Activated CD4-positive, CD25-positive, alpha-beta regulatory T cell treated with anti-CD3 and anti-CD28 coated beads, Interleukin-2, amount 50 U/mL, for 24 hours (primary cell): Measurements from ENCODE around the gene AGAP2.
A peak's percentile ranks its signal among the peaks of the same experiment; 100 is the strongest.
"Not testable (repeated sequence)": the region's sequence is repeated elsewhere in the genome, so short reads cannot be mapped to it uniquely, and the experiment has no call there.

Source experiments
- ATAC-seq, 2 donors: fragments of 150-1000 bp; cut with Tn5 transposase; one replicate each; pipeline ENCODE4 v1.10.0; 2021; ENCODE audit warnings: mild to moderate bottlenecking in 1 of 2, moderate library complexity in 1 of 2

The AGAP2 gene

DNA sequence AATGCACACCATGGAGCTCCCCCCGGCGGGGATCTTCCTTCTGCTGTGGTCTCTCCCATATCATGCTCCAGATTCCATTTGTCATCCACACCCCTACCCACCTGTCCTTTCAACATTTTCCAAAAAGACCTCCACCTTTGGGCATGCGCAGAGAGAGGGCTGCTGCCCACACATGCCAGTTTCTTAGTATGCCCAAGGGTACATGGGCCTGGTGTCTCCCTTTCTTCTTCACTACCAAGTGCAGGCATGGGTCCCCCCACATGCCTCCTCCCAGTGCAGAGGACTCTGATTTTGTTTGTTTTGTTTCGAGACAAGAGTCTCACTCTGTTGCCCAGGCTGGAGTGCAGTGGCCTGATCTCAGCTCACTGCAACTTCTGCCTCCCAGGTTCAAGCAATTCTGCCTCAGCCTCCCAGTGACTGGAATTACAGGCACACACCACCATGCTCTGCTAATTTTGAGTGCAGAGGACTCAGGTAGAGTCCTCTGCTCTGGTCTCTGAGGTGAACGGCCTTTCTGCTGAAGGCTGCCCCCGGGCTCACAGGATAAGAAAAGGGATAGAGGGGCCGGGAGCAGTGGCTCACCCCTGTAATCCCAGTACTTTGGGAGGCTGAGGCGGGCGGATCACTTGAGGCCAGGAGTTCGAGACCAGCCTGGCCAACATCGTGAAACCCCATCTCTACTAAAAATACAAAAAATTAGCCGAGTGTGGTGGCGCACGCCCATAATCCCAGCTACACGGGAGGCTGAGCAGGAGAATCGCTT, 16.5 kb downstream of the AGAP2 start:
- not testable (repeated sequence) for ATAC-seq

DNA sequence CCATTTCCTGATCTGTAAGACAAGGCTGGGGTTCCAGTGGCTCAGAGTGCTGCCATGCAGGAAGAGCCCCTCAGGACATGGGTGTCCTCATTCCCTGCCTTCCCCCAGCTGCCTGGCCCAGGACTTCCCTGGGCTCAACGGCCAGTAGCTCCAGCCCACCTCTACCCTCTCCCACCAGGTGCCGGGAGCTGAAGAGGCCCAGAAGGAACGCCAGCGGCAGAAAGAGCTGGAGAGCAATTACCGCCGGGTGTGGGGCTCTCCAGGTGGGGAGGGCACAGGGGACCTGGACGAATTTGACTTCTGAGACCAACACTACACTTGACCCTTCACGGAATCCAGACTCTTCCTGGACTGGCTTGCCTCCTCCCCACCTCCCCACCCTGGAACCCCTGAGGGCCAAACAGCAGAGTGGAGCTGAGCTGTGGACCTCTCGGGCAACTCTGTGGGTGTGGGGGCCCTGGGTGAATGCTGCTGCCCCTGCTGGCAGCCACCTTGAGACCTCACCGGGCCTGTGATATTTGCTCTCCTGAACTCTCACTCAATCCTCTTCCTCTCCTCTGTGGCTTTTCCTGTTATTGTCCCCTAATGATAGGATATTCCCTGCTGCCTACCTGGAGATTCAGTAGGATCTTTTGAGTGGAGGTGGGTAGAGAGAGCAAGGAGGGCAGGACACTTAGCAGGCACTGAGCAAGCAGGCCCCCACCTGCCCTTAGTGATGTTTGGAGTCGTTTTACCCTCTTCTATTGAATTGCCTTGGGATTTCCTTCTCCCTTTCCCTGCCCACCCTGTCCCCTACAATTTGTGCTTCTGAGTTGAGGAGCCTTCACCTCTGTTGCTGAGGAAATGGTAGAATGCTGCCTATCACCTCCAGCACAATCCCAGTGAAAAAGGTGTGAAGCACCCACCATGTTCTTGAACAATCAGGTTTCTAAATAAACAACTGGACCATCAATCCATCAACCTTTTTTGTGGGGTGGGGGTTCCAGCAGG, 17.6 kb downstream of the AGAP2 start:
- ATAC-seq, result no peak

DNA sequence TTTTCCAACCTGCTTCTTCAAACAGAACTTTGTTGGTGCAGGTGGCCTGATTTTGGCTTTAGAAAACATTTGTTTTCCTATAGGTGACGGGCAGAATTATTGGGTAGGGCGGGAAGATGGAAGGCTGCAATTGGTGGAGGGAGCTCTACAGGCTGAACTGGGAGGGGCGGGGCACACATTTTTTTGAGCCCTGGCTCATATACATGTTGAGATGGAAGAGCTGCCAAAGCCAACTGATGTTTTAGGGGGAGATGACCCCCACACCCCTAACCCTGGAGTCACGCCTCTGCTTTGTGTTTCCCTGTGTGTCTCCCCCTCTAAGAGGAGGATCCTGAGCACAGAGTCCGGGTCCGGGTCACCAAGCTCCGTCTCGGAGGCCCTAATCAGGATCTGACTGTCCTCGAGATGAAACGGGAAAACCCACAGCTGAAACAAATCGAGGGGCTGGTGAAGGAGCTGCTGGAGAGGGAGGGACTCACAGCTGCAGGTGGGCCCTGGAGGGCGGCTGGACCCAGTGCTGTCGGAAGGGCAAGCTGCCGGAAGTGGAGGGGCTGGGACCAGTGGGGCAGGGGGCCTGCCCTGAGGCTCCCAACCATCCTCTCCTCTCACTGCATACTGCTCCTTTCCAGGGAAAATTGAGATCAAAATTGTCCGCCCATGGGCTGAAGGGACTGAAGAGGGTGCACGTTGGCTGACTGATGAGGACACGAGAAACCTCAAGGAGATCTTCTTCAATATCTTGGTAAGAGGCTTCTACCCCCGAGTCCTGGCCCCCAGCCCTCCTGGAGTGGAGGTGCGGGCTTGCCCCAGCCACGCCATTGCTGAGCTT, 18.6 kb downstream of the AGAP2 start:
- no peak for ATAC-seq

DNA sequence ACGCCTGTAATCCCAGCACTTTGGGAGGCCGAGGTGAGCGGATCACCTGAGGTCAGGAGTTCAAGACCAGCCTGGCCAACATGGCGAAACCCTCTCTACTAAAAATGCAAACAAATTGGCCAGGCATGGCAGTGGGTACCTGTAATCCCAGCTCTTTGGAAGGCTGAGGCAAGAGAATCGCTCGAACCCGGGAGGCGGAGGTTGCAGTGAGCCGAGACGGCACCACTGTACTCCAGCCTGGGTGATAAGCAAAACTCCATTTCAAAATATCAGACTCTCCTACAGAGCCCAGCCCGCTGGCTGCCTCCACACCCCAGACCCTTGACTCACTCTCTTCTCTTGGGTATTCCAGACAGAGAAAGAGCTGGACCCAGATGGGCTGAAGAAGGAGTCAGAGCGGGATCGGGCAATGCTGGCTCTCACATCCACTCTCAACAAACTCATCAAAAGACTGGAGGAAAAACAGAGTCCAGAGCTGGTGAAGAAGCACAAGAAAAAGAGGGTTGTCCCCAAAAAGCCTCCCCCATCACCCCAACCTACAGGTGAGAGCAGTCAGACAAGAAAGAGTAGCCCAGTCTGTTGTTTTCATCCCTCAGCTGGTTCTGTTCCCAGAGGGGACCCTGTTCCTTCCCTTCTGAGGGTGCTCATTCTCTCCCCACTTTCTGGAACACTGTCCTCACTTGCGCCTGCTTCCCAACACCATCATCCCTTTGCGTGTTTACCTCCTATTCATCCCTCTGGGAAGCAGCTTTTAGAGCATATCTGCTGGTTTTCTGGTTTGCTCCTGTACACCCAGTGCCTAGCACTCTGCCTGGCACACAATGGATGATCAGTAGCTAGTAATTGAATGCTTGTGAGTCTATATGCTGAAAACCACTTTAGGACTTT, 19.7 kb downstream of the AGAP2 start:
- ATAC-seq, result no peak

DNA sequence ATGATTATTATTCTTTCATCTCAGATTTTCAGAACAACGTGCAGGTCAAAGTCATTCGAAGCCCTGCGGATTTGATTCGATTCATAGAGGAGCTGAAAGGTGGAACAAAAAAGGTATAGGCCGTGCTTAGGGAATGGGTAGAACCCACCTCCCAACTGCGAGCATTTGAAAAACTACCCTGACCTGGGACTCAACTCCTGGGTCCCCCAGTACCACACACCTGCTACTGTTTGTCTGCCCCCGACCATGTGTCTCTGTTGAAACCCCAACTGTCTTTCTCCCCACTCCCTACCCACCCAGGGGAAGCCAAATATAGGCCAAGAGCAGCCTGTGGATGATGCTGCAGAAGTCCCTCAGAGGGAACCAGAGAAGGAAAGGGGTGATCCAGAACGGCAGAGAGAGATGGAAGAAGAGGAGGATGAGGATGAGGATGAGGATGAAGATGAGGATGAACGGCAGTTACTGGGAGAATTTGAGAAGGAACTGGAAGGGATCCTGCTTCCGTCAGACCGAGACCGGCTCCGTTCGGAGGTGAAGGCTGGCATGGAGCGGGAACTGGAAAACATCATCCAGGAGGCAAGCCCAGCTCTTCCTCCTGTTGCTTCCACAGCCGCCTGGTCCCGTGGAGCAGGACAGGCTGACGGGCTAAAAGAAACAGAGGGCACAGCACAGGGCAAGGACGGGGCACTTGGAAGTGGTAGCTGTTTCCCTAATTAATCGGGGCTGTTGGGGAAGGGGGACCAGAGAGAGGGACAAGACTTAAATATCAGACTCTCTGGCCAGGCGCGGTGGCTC, 20.5 kb downstream of the AGAP2 start:
- ATAC-seq, result no peak

DNA sequence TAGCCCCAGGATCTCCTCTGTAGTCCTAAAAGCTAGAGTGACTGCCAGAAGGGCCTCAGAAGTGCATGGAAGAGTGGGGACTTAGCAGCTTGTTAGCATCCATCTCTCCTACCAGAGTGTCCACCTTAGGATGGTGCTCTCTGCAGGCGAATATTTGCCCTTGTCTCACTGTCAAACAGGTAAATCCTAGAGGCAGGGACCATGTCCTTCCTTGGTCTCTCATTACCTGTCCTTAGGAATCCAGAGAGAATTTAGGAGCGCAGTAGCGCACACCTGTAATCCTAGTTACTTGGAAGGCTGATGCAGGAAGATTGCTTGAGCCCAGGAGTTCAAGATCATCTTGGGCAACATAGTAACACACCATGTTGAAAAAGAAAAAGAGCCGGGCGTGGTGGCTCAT, 21.4 kb downstream of the AGAP2 start:
- no peak for ATAC-seq

DNA sequence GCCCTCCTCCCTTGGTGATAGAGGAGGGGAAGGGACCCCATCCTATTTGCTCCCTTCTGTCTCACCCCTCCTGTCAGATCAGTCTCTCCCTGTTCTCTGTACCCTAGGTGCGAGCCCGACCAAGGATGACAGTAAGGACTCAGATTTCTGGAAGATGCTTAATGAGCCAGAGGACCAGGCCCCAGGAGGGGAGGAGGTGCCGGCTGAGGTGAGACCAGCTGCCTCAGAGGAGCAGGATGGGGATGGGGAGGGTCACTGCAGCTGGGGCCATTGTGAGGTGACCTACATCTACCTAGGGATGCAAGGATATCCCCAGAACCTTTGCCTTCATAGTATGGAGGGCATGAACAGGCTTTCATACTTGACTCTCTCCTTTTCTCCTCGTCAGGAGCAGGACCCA, 22.2 kb downstream of the AGAP2 start:
- no peak for ATAC-seq

DNA sequence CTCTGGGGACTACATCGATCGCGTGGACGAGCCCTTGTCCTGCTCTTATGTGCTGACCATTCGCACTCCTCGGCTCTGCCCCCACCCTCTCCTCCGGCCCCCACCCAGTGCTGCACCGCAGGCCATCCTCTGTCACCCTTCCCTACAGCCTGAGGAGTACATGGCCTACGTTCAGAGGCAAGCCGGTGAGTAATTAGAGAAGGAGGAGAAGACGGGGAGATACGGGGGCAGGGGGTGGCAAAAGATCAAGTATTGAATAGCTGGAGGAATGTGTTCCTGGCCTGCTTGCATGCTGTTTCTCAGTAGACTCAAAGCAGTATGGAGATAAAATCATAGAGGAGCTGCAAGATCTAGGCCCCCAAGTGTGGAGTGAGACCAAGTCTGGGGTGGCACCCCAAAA, 22.8 kb downstream of the AGAP2 start:
- ATAC-seq, result no peak

DNA sequence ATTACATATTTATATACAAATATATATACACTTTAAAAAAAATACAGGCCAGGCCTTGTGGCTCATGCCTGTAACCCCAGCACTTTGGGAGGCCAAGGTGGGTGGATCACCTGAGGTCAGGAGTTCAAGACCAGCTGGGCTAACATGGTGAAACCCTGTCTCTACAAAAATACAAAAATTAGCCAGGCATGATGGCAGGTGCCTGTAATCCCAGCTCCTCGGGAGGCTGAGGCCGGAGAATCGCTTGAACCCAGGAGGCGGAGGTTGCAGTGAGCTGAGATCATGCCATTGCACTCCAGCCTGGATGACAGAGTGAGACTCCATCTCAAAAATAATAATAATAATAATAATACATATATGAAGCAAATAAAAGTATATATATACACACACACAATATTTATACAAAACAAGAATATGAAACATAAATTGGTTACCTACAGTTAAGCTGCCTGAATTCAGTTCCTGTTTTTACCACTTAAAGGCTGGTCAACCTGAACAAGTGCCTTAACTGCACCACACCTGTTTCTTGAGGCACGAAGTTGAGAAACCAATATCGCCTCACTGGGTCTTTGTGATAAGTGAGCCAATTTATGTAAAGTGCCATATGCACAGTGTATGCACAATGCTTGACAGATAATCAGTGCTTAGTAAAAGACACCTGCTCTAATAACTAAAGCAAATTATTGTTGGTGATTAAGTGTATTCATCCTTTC, 23.4 kb downstream of the AGAP2 start:
- not testable (repeated sequence) for ATAC-seq

DNA sequence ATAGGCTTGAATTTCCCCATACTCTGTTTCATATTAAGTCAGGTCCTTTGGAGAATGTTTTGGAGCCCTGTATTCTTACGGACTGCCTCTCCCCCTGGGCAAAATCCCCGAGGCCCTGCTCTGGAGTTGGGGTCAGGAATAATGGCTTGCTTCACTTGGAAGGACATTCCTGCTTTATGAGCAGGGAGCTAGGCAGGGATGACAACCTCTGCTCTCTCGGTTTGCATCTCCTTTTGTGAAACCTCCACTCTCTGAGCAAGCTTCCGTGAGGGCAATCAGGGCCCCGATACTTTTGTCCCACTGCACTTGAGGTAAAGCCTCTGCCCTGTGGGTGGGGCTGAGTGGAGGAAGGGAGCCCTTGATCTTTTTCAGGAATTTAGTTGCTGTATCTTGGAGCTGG, 25.3 kb downstream of the AGAP2 start:
- ATAC-seq, result no peak

DNA sequence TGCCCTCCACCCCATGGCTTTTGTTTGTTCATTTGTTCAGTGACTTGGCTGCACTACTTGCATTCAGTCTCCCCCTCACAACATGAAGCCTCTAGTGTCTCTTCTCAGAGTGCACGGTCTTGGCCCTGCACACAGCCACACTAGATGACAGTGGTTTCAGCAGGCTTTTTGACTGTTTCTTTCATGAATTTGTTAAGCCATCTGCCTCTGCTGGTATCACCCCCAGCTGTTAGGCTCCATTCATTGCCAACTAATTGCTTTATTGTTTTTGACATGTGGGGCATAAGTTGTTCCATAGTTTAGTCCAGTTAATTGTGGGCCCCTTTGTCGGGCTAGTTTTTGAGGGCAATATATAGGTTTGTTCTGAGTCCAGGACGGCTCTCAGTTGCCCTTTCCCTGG, 25.8 kb downstream of the AGAP2 start:
- no peak for ATAC-seq

DNA sequence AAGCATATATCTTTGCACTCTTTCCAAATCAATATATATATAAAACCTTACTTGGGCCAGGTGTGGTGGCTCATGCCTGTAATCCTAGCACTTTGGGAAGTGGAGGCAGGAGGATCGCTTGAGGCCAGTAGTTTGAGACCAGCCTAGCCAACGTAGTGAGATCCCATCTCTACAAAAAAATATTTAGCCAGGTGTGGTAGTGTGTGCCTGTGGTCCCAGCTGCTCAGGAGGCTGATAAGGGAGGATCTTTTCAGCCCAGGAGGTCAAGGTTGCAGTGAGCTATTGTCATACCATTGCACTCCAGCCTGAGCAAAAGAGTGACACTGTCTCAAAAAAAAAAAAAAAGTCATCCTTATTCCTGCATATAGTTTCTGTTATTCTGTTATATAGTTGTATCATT, 30.2 kb downstream of the AGAP2 start:
- no peak for ATAC-seq

DNA sequence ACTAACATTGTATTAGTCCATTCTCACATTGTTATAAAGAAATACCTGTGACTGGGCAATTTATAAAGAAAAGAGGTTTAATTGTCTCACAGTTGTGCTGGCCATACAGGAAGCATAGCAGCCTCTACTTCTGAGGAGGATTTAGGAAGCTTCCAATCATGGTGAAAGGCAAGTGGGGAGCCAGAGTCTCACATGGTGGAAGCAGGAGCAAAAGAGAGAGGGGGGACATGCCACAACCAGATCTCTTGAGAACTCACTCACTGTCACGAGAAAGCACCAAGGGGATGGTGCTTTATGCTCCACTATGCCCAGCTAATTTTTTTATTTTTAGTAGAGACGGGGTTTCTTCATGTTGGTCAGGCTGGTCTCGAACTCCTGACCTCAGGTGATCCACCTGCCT, 31.3 kb downstream of the AGAP2 start:
- no peak for ATAC-seq

DNA sequence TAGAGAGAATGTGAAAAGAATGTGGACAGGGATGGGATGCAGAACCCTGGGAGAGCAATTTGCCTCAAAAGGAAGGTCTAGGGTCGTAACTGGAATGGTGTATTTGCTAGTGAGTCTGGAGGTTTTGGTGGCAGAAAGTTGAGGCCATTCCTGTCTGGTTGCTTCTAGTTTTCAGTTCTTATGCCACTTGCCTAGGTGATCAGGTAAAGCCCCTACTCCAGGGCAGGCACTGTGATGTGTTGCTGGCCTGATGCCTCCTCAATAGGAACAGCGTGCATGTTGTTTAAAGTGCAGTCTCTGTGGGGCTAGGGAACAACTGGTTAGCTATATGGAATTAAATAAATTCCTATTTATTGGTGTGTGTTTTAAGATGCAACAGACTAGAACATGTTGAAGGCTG, 38.2 kb downstream of the AGAP2 start:
- no peak for ATAC-seq

DNA sequence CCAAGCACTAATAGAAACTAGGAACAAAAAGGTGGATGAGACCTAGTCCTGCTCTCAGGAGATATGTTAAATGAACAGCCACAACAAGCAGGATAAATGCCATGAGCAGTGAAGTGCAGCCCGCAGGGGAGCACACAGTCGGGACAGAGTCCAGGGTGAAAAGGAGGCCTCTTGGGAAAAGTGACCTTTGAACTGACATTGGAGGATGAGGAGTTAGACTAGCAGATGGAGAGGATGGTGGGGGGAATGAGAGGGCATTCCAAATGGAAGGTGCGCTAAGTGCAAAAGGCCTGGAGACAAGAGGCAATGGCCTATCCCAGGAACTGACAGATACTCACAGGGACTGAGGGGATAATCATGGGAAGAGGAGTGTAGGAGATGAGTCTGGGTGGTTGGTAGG, 40.1 kb downstream of the AGAP2 start:
- no peak for ATAC-seq

DNA sequence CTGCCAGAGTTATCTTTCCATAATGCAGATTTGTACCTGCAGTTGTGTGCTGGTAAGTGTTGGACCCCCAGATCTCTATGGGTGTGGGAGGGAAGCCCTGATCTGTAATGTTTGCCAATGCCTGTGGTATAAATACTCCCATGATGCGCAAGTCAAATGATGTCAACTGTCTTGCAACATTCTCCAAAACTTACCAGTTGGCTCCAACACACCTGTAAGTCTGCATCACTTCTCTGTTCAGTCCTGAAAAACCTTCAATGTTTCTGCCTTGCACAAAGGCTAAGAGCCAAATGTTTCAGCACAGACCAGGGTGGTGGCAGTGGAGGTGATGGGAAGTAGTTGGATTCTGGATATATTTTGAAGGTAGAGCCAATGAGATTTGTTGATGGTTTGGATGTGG, 41.5 kb downstream of the AGAP2 start:
- no peak for ATAC-seq

DNA sequence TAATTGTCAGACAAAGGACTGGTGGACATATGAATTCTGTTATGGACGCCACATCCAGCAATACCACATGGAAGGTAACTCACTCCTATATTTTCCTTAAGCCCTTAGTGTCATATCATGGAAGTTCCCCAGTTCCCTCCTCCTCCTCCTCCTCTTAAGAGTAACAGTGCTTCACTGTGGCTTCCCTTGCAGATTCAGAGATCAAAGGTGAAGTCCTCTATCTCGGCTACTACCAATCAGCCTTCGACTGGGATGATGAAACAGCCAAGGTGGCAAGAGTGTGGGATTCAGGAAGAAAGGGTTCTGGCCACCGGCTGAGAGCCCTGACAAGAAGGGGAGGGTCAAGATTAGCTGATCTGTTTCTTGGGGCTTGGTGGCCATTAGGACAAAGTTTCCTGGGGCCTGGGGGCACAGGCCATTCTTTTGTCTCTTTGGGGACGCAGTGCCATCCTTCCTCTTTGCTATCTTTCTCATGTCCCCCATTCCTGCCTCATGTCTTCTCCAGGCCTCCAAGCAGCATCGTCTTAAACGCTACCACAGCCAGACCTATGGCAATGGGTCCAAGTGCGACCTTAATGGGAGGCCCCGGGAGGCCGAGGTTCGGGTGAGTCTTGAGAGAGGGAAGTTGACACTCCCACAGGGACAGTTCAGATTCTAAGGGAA, 42.6 kb downstream of the AGAP2 start:
- no peak for ATAC-seq

DNA sequence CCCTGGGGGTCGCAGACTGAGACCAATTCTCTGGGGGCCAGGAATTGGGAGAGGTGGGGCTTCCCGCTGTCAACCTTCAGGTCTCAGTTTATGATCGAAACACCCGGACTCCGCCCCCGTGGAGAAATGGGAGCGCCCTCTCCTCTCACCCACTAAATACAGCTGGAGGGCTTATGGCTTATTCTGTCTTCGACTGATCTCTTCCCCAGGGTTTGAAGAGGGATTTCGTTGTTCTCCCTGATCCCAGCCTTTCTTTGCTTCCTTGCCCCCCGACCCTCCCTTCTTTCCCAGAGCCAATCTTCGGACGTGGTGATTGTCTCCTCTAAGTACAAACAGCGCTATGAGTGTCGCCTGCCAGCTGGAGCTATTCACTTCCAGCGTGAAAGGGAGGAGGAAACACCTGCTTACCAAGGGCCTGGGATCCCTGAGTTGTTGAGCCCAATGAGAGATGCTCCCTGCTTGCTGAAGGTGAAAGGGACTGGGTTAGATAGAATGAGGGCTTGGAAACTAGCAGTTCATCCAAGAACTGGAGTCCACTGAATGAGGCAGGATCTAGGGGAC, 44.0 kb downstream of the AGAP2 start:
- no peak for ATAC-seq

DNA sequence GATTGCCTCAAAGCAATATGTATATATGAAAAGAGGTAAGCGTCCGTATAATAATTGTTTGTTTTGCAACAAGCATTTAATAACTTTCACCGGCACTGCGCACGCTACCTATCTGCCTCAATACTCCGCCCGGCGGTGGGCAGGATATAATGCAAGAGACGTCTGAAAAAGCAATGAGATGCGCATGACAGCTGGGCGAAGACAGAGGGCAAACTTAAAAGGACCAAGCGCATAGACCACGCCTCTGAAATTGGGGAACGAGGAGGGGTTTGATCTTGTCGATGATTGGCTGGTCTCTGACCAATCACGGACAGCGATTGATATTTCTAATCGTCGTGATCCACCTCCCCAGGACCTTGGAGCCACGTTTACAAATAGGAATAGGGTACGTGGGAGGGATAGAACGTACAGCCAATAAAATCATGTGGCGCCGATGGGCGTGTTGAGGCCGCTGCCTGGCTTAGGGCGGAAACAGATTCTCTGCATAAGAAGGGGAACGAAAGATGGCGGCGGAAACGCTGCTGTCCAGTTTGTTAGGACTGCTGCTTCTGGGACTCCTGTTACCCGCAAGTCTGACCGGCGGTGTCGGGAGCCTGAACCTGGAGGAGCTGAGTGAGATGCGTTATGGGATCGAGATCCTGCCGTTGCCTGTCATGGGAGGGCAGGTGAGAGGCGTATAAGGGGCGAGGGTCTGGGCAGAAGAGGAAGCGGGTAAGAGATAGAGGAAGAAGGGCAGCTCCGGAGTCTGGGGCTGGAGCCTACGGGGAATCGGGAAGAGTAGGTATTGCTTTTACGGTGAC, 44.7 kb downstream of the AGAP2 start, which contains the start of gene OS9:
TSS of gene OS9 (plus strand) at position 474 of the 800 bp plus-strand sequence. CDS start at position 504, 30 bp downstream.
- peak; percentile 97 for ATAC-seq
